IMR-90 (cell line): ENCODE measurements around the gene GLCCI1. TPM values are rescaled to one million over a fixed set of nuclear protein-coding genes. Genes with fewer than 3 reads are reported as not detected.

Experiments
- ATAC-seq: fragments of 200-7000 bp; cut with Tn5 transposase; 2 replicates; pipeline ENCODE4 v1.9.1; 2020; ENCODE audit warnings: low read depth, mild to moderate bottlenecking, moderate library complexity
- BruUV-seq: library from RNA; stranded (reverse); fragments of 400-500 nt; replicated peaks from 2 replicates; lab custom pipeline; 2021; lab: Mats Ljungman, UMichigan
- CTCF ChIA-PET: fragments of 300-600 bp; formaldehyde crosslinking; extraction: SDS; loops from one replicate; lab custom pipeline; 2021; ENCODE audit warnings: antibody characterized with exemption; lab: Yijun Ruan, JAX
- POLR2A ChIA-PET: fragments of 300-600 bp; sonication (Branson Sonifier 250); formaldehyde crosslinking; loops from one replicate; lab custom pipeline; 2022; ENCODE audit warnings: antibody characterized with exemption; ENCODE audit not compliant: unreplicated experiment; lab: Charles Lee
- DNase-seq: peaks from one replicate; pipeline ENCODE4 v3.0.0; 2013
- H2AFZ ChIP-seq: replicated peaks from 2 replicates; pipeline ENCODE3; 2013; ENCODE audit warnings: low read length, mild to moderate bottlenecking; ENCODE audit not compliant: poor library complexity
- H2AK5ac ChIP-seq: 2 replicates; pipeline ENCODE4 v1.6.1; 2013; ENCODE audit warnings: low read depth, low read length, inconsistent platforms
- H2AK9ac ChIP-seq: replicated peaks from 2 replicates; pipeline ENCODE3; 2013; ENCODE audit warnings: mild to moderate bottlenecking, low read depth, low read length, moderate library complexity; ENCODE audit not compliant: poor library complexity
- H2BK120ac ChIP-seq: 2 replicates; pipeline ENCODE4 v1.6.1; 2013; ENCODE audit warnings: low read depth, low read length, inconsistent platforms
- H2BK15ac ChIP-seq: 3 replicates; pipeline ENCODE4 v1.6.1; 2013; ENCODE audit warnings: low read depth, low read length, inconsistent platforms
- H2BK20ac ChIP-seq: 2 replicates; pipeline ENCODE4 v1.6.1; 2013; ENCODE audit warnings: low read depth, mild to moderate bottlenecking, inconsistent platforms, low read length, moderate library complexity
- H2BK5ac ChIP-seq: 2 replicates; pipeline ENCODE4 v1.6.1; 2013; ENCODE audit warnings: mild to moderate bottlenecking, low read depth, low read length, inconsistent platforms; ENCODE audit not compliant: poor library complexity, severe bottlenecking
- H3K14ac ChIP-seq: replicated peaks from 2 replicates; pipeline ENCODE4 v1.6.1; 2013; ENCODE audit warnings: low read depth, low read length, inconsistent platforms
- H3K18ac ChIP-seq: 2 replicates; pipeline ENCODE4 v1.6.1; 2013; ENCODE audit warnings: low read depth, low read length, control low read depth
- H3K23ac ChIP-seq: 2 replicates; pipeline ENCODE4 v1.6.1; 2013; ENCODE audit warnings: low read depth, low read length, inconsistent platforms
- H3K27ac ChIP-seq: 2 replicates; pipeline ENCODE4 v1.5.1; 2013; ENCODE audit warnings: mild to moderate bottlenecking, control low read depth, low read length; ENCODE audit not compliant: insufficient read depth
- H3K27me3 ChIP-seq: 2 replicates; pipeline ENCODE4 v1.6.1; 2013; ENCODE audit warnings: low read length; ENCODE audit not compliant: control insufficient read depth, insufficient read depth
- H3K36me3 ChIP-seq: 2 replicates; pipeline ENCODE4 v1.6.1; 2013; ENCODE audit warnings: low read length, mixed read lengths; ENCODE audit not compliant: control insufficient read depth, insufficient read depth
- H3K4ac ChIP-seq: 2 replicates; pipeline ENCODE4 v1.6.1; 2013; ENCODE audit warnings: low read depth, low read length, inconsistent platforms
- H3K4me1 ChIP-seq: 2 replicates; pipeline ENCODE4 v1.6.1; 2013; ENCODE audit warnings: low read length, mixed read lengths; ENCODE audit not compliant: control insufficient read depth, insufficient read depth
- H3K4me2 ChIP-seq: 2 replicates; pipeline ENCODE4 v1.6.1; 2013; ENCODE audit warnings: low read depth, mild to moderate bottlenecking, control low read depth, low read length, moderate library complexity
- H3K4me3 ChIP-seq: 2 replicates; pipeline ENCODE4 v1.5.1; 2013; ENCODE audit warnings: low read depth, mild to moderate bottlenecking, control low read depth, low read length, moderate library complexity; ENCODE audit not compliant: insufficient read depth
- H3K56ac ChIP-seq: 2 replicates; pipeline ENCODE4 v1.6.1; 2013; ENCODE audit warnings: low read length, inconsistent platforms; ENCODE audit not compliant: insufficient read depth; ENCODE audit errors: extremely low read depth
- H3K79me1 ChIP-seq, 2 experiments: 2 replicates each; pipeline ENCODE4 v1.6.1; 2013; ENCODE audit warnings: low read length in 2 of 2, inconsistent platforms in 1 of 2, low read depth in 1 of 2
- H3K9ac ChIP-seq: 2 replicates; pipeline ENCODE4 v1.6.1; 2013; ENCODE audit warnings: low read depth, low read length, control low read depth
- H3K9me1 ChIP-seq: 2 replicates; pipeline ENCODE4 v1.6.1; 2013; ENCODE audit warnings: low read length, inconsistent platforms; ENCODE audit not compliant: insufficient read depth
- H3K9me3 ChIP-seq: 2 replicates; pipeline ENCODE4 v1.6.1; 2013; ENCODE audit warnings: low read length; ENCODE audit not compliant: control insufficient read depth, insufficient read depth
- H4K20me1 ChIP-seq: 2 replicates; pipeline ENCODE4 v1.6.1; 2013; ENCODE audit warnings: low read length, inconsistent platforms; ENCODE audit not compliant: insufficient read depth
- H4K5ac ChIP-seq: 2 replicates; pipeline ENCODE4 v1.6.1; 2013; ENCODE audit warnings: mild to moderate bottlenecking, low read depth, low read length, control low read depth
- H4K8ac ChIP-seq, 2 experiments: 2 replicates each; pipeline ENCODE4 v1.6.1; 2013; ENCODE audit warnings: low read depth in 2 of 2, low read length in 2 of 2, control low read depth in 1 of 2, inconsistent platforms in 1 of 2
- H4K91ac ChIP-seq: 2 replicates; pipeline ENCODE4 v1.6.1; 2013; ENCODE audit warnings: low read depth, low read length, inconsistent platforms; ENCODE audit not compliant: insufficient read depth
- BHLHE40 ChIP-seq: fragments of 150-350 bp; IDR thresholded peaks from 2 replicates; pipeline ENCODE4 v1.6.1; 2016; ENCODE audit warnings: mild to moderate bottlenecking, low read depth, low read length
- CEBPB ChIP-seq: IDR thresholded peaks from 2 replicates; pipeline ENCODE4 v1.6.1; 2012; ENCODE audit warnings: low read depth, low read length, improper control_type of control experiment
- CHD1 ChIP-seq: IDR thresholded peaks from 2 replicates; pipeline ENCODE4 v1.6.1; 2012; ENCODE audit warnings: low read depth, low read length, improper control_type of control experiment
- FOS ChIP-seq: fragments of 150-350 bp; IDR thresholded peaks from 2 replicates; pipeline ENCODE4 v1.6.1; 2016; ENCODE audit warnings: low read depth, low read length
- MAFK ChIP-seq: IDR thresholded peaks from 2 replicates; pipeline ENCODE4 v1.6.1; 2012; ENCODE audit warnings: low read depth, low read length, improper control_type of control experiment
- MAZ ChIP-seq: IDR thresholded peaks from 2 replicates; pipeline ENCODE4 v1.6.1; 2012; ENCODE audit warnings: low read depth, mild to moderate bottlenecking, low read length, improper control_type of control experiment, moderate library complexity, borderline replicate concordance
- MXI1 ChIP-seq: IDR thresholded peaks from 2 replicates; pipeline ENCODE4 v1.6.1; 2012; ENCODE audit warnings: low read depth, mild to moderate bottlenecking, low read length, moderate library complexity, borderline replicate concordance
- NFE2L2 ChIP-seq: fragments of 150-350 bp; IDR thresholded peaks from 2 replicates; pipeline ENCODE4 v1.6.1; 2016; ENCODE audit warnings: low read depth, mild to moderate bottlenecking, low read length
- POLR2A ChIP-seq: IDR thresholded peaks from 2 replicates; pipeline ENCODE4 v1.6.1; 2012; ENCODE audit warnings: mild to moderate bottlenecking, low read depth, low read length
- RAD21 ChIP-seq: IDR thresholded peaks from 2 replicates; pipeline ENCODE4 v1.6.1; 2012; ENCODE audit warnings: low read length, improper control_type of control experiment
- RCOR1 ChIP-seq: IDR thresholded peaks from 2 replicates; pipeline ENCODE4 v1.6.1; 2012; ENCODE audit warnings: mild to moderate bottlenecking, low read length, improper control_type of control experiment; ENCODE audit not compliant: insufficient replicate concordance
- RFX5 ChIP-seq: IDR thresholded peaks from 2 replicates; pipeline ENCODE4 v1.8.0; 2012; ENCODE audit warnings: low read depth, mild to moderate bottlenecking, low read length, moderate library complexity
- SMC3 ChIP-seq: fragments of 150-350 bp; IDR thresholded peaks from 2 replicates; pipeline ENCODE4 v1.6.1; 2016; ENCODE audit warnings: low read depth, mild to moderate bottlenecking, antibody characterized with exemption, low read length, moderate library complexity
- USF2 ChIP-seq: fragments of 150-350 bp; IDR thresholded peaks from 2 replicates; pipeline ENCODE4 v1.6.1; 2017; ENCODE audit warnings: mild to moderate bottlenecking, antibody characterized with exemption, low read length, low read depth
- whole genome bisulfite sequencing, 2 experiments: methylation state at CpG; one replicate each; pipeline versions ENCODE4 v1.1.5 to v1.1.7; 2013; ENCODE audit warnings: missing lambda C conversion rate in 2 of 2; ENCODE audit not compliant: insufficient read length in 1 of 2; ENCODE audit errors: extremely low coverage in 2 of 2; 5-methylcytosine and 5-hydroxymethylcytosine counted together
- dilution Hi-C: fragments of 300-500 bp; cut with HindIII; formaldehyde crosslinking; loops from one replicate; pipeline ENCODE4 v1.14.3; 2018; ENCODE audit warnings: low sequenced_read_pairs; ENCODE audit not compliant: unreplicated experiment
- in situ Hi-C: fragments of 300-500 bp; cut with MboI; formaldehyde crosslinking; loops from 3 replicates; pipeline ENCODE4 v1.14.3; 2019; ENCODE audit warnings: low sequenced_read_pairs, inconsistent platforms, mixed read lengths
- intact Hi-C: fragments of 100-400 bp; cut with micrococcal nuclease; formaldehyde crosslinking; loops from 2 replicates; pipeline ENCODE4 v1.10.0; 2022
- polyA plus RNA-seq, 3 experiments: library from polyadenylated mRNA; depleted of rRNA; stranded (reverse); fragments of >200 nt; gene quantifications; 2 replicates each; pipeline ENCODE4 v1.2.3, GENCODE V29; 2012; ENCODE audit warnings: low replicate concordance in 1 of 3
- total RNA-seq: library from RNA; depleted of rRNA; stranded (reverse); fragments of >200 nt; gene quantifications from 2 replicates; pipeline ENCODE4 v1.2.3, GENCODE V29; 2012
- TF ChIP-seq, protein P1 (sequence below): fragments of 150-350 bp; IDR thresholded peaks from 2 replicates; pipeline ENCODE4 v1.6.1; 2016; ENCODE audit warnings: low read depth, mild to moderate bottlenecking, low read length, moderate library complexity, borderline replicate concordance
- TF ChIP-seq, protein P2 (sequence below): conservative IDR thresholded peaks from 2 replicates; pipeline ENCODE4 v1.5.1; 2012; ENCODE audit warnings: mild to moderate bottlenecking, low read depth, low read length, improper control_type of control experiment

GLCCI1 gene
- total and polyA plus RNA-seq, 2 of the 4 experiments (the other 2 are of a cell fraction): 4.1 to 6.2 TPM

- Histone ChIP-seq H2BK15ac (no peak overlapping the region), H3K56ac (no peak overlapping the region), H3K9ac (no peak overlapping the region), H2AK5ac (no peak overlapping the region), H4K8ac (no peak overlapping the region), H2BK20ac (0 out of 2 replicates have a peak overlapping the region, but pooled peaks have one; percentile 1), H4K91ac (no peak overlapping the region), H3K23ac (no peak overlapping the region), H3K4me2 (no peak overlapping the region), H2AFZ (no peak overlapping the region), H3K79me1 (peaks cover 0 to 6% of the 10 kb centered on the region in 2 experiments; a peak in 2 of 4 replicates), H4K5ac (no peak overlapping the region), H3K18ac (no peak overlapping the region), H3K14ac (no peak overlapping the region), H2BK5ac (no peak overlapping the region), H3K27me3 (no peaks in the 10 kb centered on the region), H3K27ac (no peak overlapping the region), H3K4me3 (no peak overlapping the region), H3K4ac (no peak overlapping the region), H2BK120ac (no peak overlapping the region), H3K36me3 (no peaks in the 10 kb centered on the region), H3K4me1 (peaks cover 4% of the 10 kb centered on the region), H2AK9ac (no peak overlapping the region), H4K20me1 (no peaks in the 10 kb centered on the region), H3K9me3 (no peaks in the 10 kb centered on the region), H3K9me1 (peaks cover 3% of the 10 kb centered on the region; the same call in 1 of the 2 replicates)
- TF ChIP-seq NFE2L2: no peak
- TF ChIP-seq SMC3: no peak
- TF ChIP-seq, protein P1, sequence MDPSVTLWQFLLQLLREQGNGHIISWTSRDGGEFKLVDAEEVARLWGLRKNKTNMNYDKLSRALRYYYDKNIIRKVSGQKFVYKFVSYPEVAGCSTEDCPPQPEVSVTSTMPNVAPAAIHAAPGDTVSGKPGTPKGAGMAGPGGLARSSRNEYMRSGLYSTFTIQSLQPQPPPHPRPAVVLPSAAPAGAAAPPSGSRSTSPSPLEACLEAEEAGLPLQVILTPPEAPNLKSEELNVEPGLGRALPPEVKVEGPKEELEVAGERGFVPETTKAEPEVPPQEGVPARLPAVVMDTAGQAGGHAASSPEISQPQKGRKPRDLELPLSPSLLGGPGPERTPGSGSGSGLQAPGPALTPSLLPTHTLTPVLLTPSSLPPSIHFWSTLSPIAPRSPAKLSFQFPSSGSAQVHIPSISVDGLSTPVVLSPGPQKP: no peak
- TF ChIP-seq POLR2A: no peak
- no peak for TF ChIP-seq CEBPB
- TF ChIP-seq USF2: no peak
- no peak for TF ChIP-seq FOS
- TF ChIP-seq, protein P2, sequence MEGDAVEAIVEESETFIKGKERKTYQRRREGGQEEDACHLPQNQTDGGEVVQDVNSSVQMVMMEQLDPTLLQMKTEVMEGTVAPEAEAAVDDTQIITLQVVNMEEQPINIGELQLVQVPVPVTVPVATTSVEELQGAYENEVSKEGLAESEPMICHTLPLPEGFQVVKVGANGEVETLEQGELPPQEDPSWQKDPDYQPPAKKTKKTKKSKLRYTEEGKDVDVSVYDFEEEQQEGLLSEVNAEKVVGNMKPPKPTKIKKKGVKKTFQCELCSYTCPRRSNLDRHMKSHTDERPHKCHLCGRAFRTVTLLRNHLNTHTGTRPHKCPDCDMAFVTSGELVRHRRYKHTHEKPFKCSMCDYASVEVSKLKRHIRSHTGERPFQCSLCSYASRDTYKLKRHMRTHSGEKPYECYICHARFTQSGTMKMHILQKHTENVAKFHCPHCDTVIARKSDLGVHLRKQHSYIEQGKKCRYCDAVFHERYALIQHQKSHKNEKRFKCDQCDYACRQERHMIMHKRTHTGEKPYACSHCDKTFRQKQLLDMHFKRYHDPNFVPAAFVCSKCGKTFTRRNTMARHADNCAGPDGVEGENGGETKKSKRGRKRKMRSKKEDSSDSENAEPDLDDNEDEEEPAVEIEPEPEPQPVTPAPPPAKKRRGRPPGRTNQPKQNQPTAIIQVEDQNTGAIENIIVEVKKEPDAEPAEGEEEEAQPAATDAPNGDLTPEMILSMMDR: no peak
- TF ChIP-seq BHLHE40: no peak
- TF ChIP-seq RFX5: no peak
- no peak for TF ChIP-seq CHD1
- TF ChIP-seq MXI1: no peak
- TF ChIP-seq RAD21: no peak
- no peak for TF ChIP-seq MAZ
- no peak for TF ChIP-seq MAFK
- TF ChIP-seq RCOR1: no peak
- intact Hi-C loops (loop anchor here (10.0 kb wide), 1 partner anchor 540 kb away; no protein-coding TSS in a partner anchor), dilution Hi-C loops (no loop called here), in situ Hi-C loops (loop anchor here (25.0 kb wide), 1 partner anchor 528 kb away; no protein-coding TSS in a partner anchor)
- BruUV-seq: no TSS peak
- ChIA-PET POLR2A (no interaction called here), CTCF (no interaction called here)
- no peak for ATAC-seq
- 100% methylated on average over 1 of the region's 1 CpG; no CpG with 5 or more reads in 1 of the 2 experiments for WGBS, 2 experiments
- no peak for DNase-seq
These were observed 3.3 kb upstream of the GLCCI1 start for GRCh38 chr7:7965301-7965700.
